COLO829 (cell line): Measurements from ENCODE around the gene ADGRL1.

Source experiments
- DNase-seq: peaks from one replicate; pipeline ENCODE4 v3.0.0; 2012; ENCODE audit warnings: low spot score

Gene ADGRL1

DNA sequence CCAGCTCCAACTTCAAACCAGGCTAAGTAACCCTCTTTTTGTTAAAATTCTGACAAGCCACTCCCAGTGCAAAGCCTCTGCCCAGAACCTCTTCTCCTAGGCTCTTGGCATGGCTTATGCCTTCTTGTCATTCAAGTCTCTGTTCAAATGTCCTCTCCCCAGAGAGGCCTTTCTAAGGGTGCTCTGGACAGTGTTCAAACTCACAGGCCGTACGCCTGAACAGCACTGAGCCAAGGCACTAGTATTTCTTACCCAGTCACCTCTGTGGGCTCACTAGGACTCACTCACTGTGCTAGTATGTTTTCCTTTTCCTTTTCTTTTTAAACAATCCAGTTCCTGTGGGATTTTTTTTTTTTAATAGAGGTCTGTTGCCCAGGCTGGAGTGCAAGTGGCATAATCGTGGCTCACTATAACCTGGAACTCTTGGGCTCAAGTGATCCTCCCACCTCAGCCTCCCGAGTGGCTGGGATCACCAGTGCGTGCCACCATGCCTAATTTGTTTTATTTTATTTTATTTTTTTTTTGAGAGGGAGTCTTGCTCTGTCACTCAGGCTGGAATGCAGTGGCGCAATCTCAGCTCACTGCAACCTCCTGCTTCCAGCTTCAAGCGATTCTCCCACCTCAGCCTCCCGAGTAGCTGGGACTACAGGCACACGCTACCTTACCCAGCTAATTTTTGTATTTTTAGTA lies 67.2 kb downstream of the ADGRL1 start:
- DNase-seq = no peak

DNA sequence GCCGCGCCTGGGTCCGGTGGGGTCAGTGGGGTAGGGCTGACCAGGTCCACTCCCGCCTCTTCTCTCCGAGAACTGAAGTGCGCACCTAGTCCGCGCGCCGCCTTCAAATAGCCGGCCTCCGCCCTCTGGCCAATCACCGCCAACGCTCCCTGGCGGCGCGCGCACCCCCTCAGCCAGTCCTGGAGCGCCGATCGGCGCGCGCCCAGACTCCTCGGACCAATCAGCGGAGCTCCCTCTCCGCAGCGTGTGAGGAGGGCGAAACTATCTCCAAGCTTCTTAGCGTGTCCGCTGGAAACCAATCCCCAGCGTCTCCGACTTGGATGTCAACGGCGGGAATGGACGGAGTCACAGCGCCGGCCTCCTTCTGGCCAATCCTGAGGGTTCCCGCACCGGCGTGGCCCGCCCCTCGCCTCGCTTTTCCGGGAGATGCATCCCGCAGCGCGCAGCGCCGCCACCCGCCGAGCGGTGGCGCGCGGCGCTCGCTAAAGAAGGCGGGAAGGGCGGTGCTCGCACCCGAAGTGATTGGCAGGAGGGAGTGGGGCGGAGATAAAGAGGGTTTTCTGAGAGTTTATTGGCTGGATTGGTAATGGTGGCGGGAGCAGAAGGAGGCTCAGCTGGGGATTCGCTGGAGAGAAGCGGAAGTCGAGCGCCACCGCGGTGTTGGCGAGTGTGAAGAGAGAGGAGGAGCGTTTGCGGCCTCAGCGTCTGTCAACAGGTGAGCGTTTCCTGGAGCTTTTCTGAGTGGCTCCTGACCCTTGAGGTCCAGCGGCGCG lies 69.3 kb downstream of the ADGRL1 start, which contains the start of gene ASF1B:
Gene ASF1B, minus strand, starts transcription at position 81 of the 773 bp plus-strand sequence. CDS start 133 bp downstream, outside the sequence.
- peak; percentile 98 for DNase-seq

- no peak for DNase-seq
These were observed 69.9 kb downstream of the ADGRL1 start for GRCh38 chr19:14135985-14136508.

DNA sequence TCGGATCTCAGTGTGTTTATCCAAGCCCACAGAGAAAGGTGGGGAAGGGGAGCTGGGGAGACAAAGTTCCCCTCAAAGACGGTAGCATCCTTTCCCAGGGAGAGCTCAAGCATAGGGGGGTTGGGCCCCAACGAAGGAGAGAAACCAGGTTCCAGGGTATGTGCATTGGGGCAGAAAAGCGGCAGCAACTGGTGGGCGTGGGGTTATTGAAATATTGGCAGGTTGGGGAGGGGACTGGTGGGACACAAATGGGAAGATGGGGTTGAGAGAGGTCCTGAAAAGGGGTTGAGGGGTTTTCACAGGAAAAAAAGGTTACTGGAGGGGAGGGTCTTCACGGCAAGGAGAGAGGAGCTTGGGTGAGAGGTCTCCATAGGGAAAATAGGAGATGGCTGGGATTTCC lies 70.6 kb downstream of the ADGRL1 start:
- no peak for DNase-seq

DNA sequence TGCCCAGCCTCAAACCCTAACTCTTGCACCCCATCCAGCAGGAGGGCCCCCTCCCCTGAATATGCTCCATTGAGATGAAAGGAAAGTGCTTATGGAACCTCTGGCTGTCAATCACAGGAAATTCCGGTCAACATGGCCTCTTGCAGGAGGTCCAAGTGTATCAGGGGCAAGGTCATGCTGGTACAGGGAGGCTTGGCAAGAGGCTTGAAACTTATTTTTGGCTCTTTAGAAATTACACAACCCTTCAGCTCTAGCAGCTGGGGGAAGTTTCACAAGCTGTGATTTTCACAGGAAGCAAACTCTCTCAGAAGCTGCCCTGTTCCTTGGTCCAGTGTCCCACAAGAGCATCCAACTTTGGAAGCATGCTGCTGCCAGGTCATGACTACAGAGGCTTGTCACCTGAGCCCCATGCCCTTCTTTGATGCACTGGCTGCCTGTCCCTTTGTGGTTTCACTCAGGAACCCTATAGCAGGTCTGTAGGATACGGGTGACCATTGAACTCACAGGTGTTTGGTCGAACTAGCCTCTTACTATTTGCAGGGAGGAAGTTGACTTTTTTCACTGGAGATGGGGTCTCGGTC lies 78.0 kb downstream of the ADGRL1 start:
- DNase-seq = no peak

DNA sequence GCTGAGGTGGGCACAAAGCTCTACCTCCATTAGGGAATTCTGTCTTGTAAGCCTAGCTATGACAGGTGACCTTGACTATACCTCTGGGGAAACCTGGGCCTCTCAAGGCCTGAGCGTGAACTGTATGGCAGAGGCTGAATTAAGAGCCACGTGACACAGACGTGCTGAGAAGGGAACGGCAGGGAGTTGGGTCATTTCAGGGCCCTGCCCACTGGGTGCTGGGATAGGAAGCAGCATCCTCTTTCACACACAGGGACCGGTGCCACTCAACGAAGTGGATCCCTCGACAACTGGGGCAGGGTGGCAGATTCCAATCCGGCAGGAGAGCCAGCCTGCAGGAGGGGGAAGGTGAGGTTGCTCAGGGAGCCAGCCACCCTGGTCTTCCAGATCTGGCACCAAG lies 78.8 kb downstream of the ADGRL1 start:
- no peak for DNase-seq

DNA sequence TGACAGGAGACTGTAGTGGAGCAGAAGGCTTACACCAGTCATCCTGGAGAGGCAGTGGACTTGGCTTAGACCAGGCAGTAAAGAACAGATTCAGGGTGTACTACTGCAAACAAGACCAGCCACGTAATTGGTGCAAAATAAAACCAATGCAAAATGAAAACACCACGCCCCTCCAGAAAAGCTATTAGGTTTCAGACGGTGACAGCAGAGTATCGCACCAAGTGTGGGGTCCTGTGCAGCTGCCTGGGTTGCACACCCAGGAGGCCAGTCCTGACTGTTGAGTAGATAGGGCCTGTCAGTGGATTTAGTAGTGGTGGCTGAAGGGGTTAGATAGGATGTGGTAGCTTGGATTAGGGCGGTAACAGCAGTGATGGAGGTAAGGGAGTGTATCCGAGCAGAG lies 83.0 kb downstream of the ADGRL1 start:
- DNase-seq = no peak

DNA sequence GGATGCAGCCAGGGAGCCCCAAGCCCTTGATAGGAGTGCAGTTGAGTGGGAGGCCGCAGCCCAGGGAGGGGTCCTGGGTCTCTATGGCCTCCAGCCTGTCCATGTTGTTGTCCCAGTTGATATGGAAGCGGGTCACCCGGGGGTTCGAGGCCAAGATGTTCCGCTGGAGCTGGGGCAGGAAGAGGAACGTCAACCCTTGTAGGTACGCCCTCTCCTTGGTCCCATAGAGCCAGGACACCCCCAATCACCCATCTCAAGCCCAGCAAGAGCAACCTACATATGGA lies 85.5 kb downstream of the ADGRL1 start:
- no peak for DNase-seq

- no peak for DNase-seq
These were observed 86.1 kb downstream of the ADGRL1 start for GRCh38 chr19:14119644-14120496.

DNA sequence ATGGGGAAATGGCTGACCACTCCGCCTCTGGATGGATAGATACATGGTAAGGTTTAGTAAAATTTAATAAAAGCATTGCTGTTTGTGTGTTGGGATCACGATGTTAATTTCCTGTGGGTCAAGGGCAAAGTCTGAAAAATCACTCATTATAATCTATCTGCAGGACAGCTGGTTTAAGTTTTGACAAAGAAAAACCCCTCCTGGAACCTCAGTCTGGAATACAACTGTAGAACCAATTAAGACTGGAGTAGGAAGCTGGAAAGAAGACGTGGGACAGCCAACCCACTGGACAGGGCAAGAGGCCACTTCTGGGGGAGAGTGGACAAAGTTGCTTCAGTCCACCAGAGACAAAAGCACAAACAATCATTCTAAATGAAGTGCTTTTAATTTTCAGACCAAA lies 86.8 kb downstream of the ADGRL1 start:
- DNase-seq = no peak

DNA sequence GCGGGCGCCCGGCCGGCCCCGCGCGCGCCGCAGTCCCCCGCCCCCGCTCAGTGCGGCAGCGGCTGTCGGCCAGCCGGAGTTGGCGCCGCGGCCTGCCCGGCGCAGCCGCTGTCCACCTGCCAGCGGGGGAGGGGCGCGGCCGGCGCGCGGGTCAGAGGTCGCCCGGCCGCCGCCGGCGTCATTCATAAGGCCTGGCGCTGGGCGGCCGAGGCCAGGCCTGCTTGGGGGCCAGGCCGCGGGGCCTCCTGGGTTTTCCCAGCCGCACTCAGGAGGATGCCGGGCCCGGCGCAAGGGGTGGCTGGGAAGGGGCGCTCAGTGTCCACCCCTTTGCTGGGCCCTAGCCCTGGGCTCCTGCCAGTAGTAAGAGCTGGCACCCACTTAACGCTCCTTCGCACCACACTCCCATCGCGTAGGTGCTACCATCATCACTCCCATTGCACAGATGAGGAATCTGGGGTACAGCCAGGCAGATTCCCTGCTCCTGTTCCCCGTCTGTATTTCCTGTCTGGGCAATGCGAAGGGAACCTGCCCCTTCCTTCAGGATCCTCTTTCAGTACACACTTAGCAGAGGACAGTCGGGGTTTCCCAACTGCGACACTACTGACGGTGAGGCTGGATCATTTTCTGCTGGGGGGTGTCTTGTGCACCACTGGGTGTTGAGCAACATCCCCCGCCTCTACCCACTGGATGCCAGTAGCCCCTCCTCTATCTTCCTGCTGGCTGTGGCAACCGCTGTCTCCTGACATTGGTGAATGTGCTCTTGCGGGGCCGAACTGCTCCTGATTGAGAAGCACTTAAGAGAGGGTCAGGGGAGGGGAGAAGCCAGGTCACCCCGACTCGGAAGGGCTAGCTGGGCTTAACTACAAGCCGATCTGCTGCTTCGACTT lies 87.6 kb downstream of the ADGRL1 start:
- DNase-seq = no peak

- DNase-seq = peak; percentile 92
These were observed 88.3 kb downstream of the ADGRL1 start, which contains the start of gene PRKACA for GRCh38 chr19:14117668-14118164. Gene PRKACA, minus strand, starts transcription at chr19:14117762. Its CDS starts 215 bp downstream, at chr19:14117547.

DNA sequence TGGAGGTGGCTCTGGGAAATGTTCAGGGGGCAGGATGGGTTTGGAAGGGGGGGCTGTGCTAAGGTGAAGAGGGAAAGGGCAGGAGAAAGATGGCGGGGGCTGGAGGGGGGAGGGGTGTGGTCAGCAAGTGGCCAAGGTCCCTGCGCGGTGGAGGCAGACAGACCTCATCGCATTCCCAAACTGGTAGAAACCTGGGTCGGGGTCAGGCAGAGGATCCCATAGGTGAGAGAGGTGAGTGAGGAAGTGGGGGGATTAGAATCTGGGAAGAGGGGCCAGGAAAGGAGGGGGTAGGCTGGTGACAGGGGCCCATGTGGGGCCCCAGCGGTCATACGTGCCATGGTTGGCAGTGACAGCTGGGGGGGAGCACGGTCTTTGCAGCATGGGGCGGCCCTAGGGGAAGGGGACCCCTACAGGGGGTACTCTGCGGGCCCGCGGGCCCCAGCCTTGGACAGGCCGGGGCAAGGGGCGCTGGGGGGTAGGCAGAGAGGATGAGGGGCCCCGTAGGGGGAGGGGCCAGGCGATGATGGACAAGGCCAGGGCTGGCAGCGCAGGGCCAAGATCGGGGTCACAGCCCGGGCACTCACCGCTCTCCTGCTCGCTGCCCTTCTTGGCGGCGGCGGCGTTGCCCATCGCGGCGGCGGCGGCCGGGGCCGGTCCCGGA lies 88.9 kb downstream of the ADGRL1 start:
- no peak for DNase-seq

- no peak for DNase-seq
These were observed 89.4 kb downstream of the ADGRL1 start for GRCh38 chr19:14116525-14116917.

DNA sequence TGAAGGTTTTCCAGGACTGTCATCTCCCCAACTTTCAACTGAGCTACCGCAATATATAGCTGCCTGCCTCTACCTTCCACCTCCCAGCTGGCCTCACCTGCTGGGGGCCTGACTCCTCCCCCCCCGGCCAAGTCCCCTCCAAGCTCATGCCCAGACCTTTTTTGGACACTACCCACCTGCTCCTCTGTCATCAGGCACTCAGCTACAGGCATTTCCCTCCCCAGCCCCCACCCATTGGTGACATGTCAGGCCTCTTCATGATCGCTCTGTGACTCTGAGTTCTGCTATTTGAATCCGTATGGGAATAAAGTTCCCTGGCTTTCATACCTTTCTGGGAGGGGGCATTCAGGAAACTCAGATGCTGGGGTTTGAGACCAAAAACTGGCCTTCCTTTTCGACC lies 90.2 kb downstream of the ADGRL1 start:
- DNase-seq = no peak

- DNase-seq = peak; percentile 42
These were observed 91.1 kb downstream of the ADGRL1 start for GRCh38 chr19:14114854-14115253.

GRCh38 chr19:14114439-14114838 lies 91.5 kb downstream of the ADGRL1 start:
- DNase-seq = no peak

GRCh38 chr19:14113762-14114414 lies 92.1 kb downstream of the ADGRL1 start:
- no peak for DNase-seq

- DNase-seq = no peak
These were observed 93.1 kb downstream of the ADGRL1 start for GRCh38 chr19:14112809-14113385.
